ENCODE results near the gene CARNS1. TPM values are rescaled to one million over a fixed set of nuclear protein-coding genes. Genes with fewer than 3 reads are reported as not detected.

Gene CARNS1
- total and polyA plus RNA-seq, 2 of the 8 experiments (the other 6 are each of a cell fraction or from before 2014, with no cell fraction given), result 0.82 to 1.1 TPM

DNA sequence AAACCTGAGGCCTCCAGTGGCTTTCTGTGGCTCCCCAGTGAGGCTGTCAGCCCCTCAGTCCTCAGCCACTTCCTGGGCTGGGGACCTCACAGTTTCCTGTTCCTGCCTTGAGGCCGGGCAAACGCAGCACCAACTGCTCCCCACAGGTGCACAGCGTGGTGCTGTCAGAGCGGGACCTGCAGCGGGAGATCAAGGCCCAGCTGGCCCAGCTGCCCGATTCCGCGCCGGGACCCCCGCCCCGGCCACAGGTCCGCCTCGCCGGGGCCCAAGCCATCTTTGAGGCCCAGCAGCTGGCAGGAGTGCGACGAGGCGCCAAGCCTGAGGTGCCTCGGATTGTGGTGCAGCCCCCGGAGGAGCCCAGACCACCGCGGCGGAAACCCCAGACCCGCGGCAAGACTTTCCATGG lies 6.2 kb upstream of the CARNS1 start:
- H3K4me2 ChIP-seq (ENCODE audit: insufficient read depth in 1 of 2, low read depth in 2 of 2, low read length in 2 of 2), result no peak overlapping the region
- peaks cover 0 to 11% (median 7%) of the 10 kb centered on the region in 4 experiments; a peak in 5 of 7 replicates for H3K4me1 ChIP-seq (replicated peaks in 1 of 4; ENCODE audit: control insufficient read depth in 3 of 4, insufficient read depth in 4 of 4, low read length in 3 of 4)
- peaks cover 0 to 16% (median 5%) of the 10 kb centered on the region in 4 experiments; a peak in 4 of 7 replicates for H3K27me3 ChIP-seq (replicated peaks in 1 of 4; ENCODE audit: control insufficient read depth in 3 of 4, extremely low read depth in 1 of 4, insufficient read depth in 3 of 4, low read length in 3 of 4)
- WGBS, 2 experiments (ENCODE audit: extremely low coverage in 1 of 2, insufficient coverage in 1 of 2, insufficient read length in 1 of 2, insufficient replicate concordance in 2 of 2, low coverage in 1 of 2, low lambda C conversion rate in 2 of 2, missing lambda C conversion rate in 1 of 2), result 86% methylated on average over 21 of the region's 24 CpGs; no CpG with 5 or more reads in 1 of the 2 experiments
- FAIRE-seq, result no peak
- no peaks in the 10 kb centered on the region for H3K23me2 ChIP-seq (ENCODE audit: low read depth, low read length)
- ChIA-PET CTCF (ENCODE audit: partially characterized antibody) (no interaction called here), POLR2A (ENCODE audit: partially characterized antibody) (interaction anchor here (0.9 to 1.2 kb wide), 2 partner anchors 9 to 22 kb away, joined by 3 to 6 read pairs; no protein-coding TSS in a partner anchor)
- no peak overlapping the region for H3K27ac ChIP-seq (ENCODE audit: low read depth, low read length)
- no peaks in the 10 kb centered on the region for H3K79me2 ChIP-seq (ENCODE audit: control insufficient read depth in 1 of 2, insufficient read depth in 2 of 2, low read length in 2 of 2)
- no peak overlapping the region for H2BK120ac ChIP-seq (replicated peaks; ENCODE audit: low read depth, low read length)
- peak overlapping the region; percentile 21; the same call in 1 of the 2 replicates for H2BK20ac ChIP-seq (ENCODE audit: low read length)
- H4K8ac ChIP-seq (ENCODE audit: extremely low read depth, insufficient read depth, low read length), result no peak overlapping the region; the same call in none of the 2 replicates
- H3K56ac ChIP-seq (replicated peaks; ENCODE audit: insufficient read length, low read depth, low read length), result no peak overlapping the region
- no peak overlapping the region for H3K4ac ChIP-seq (replicated peaks; ENCODE audit: insufficient read length, low read depth, low read length)
- no peak overlapping the region for H4K5ac ChIP-seq (ENCODE audit: insufficient read length, low read depth, low read length)
- H3K23ac ChIP-seq (ENCODE audit: insufficient read length), result no peak overlapping the region
- peak overlapping the region; percentile 44; the same call in 1 of the 2 replicates for H2BK5ac ChIP-seq (ENCODE audit: low read depth, low read length)
- no peak overlapping the region for H2BK15ac ChIP-seq (ENCODE audit: low read length)
- H2BK12ac ChIP-seq (ENCODE audit: low read depth, low read length), result peak overlapping the region; percentile 17; the same call in 1 of the 2 replicates
- H3K14ac ChIP-seq (ENCODE audit: insufficient read length), result no peak overlapping the region
- DNase-seq (ENCODE audit: low read depth in 1 of 2, low spot score in 2 of 2), result no peak
- no peaks in the 10 kb centered on the region for H3K79me1 ChIP-seq (ENCODE audit: low read depth, low read length)
- no peaks in the 10 kb centered on the region for H3K9me3 ChIP-seq (ENCODE audit: insufficient read depth in 2 of 2, low read depth in 1 of 2, low read length in 1 of 2)
- no peak overlapping the region for H3K4me3 ChIP-seq (ENCODE audit: extremely low read depth in 1 of 4, insufficient read depth in 2 of 4, low read depth in 3 of 4, low read length in 4 of 4)
- H4K20me1 ChIP-seq (replicated peaks in 1 of 2; ENCODE audit: control insufficient read depth in 1 of 2, insufficient read depth in 2 of 2, low read length in 2 of 2), result no peaks in the 10 kb centered on the region
- no peaks in the 10 kb centered on the region for H3K36me3 ChIP-seq (ENCODE audit: control insufficient read depth in 2 of 4, insufficient read depth in 4 of 4, low read length in 3 of 4)
- H2AK5ac ChIP-seq (ENCODE audit: low read depth, low read length), result no peak overlapping the region
- no peak overlapping the region for H4K91ac ChIP-seq (replicated peaks; ENCODE audit: insufficient read length, low read length)
- H2AFZ ChIP-seq (ENCODE audit: low read length), result no peak overlapping the region
- no peak overlapping the region for H3K18ac ChIP-seq (ENCODE audit: extremely low read depth, low read length)
- no peak overlapping the region for H3K9ac ChIP-seq (replicated peaks in 1 of 4; ENCODE audit: extremely low read depth in 1 of 4, low read depth in 3 of 4, low read length in 3 of 4)
- TF ChIP-seq SP2 (IDR thresholded peaks at IDR 0.05; ENCODE audit: low read length) (no peak), CBX5 (IDR thresholded peaks at IDR 0.05; ENCODE audit: low read depth, low read length) (no peak)
